DND-41 (cell line): ENCODE measurements around the gene DCLK3.

ENCODE experiments used
- EZH2 ChIP-seq: IDR thresholded peaks from 3 replicates; pipeline ENCODE4 v1.6.1; 2012; ENCODE audit warnings: borderline replicate concordance, low read depth, mild to moderate bottlenecking, moderate library complexity, low read length, inconsistent platforms; ENCODE audit not compliant: severe bottlenecking
- TF ChIP-seq, protein P1 (sequence below): IDR thresholded peaks from 2 replicates; pipeline ENCODE4 v1.5.1; 2012; ENCODE audit warnings: borderline replicate concordance, low read length, moderate library complexity, mild to moderate bottlenecking; ENCODE audit not compliant: poor library complexity, severe bottlenecking; ENCODE audit errors: extremely low read depth

DNA sequence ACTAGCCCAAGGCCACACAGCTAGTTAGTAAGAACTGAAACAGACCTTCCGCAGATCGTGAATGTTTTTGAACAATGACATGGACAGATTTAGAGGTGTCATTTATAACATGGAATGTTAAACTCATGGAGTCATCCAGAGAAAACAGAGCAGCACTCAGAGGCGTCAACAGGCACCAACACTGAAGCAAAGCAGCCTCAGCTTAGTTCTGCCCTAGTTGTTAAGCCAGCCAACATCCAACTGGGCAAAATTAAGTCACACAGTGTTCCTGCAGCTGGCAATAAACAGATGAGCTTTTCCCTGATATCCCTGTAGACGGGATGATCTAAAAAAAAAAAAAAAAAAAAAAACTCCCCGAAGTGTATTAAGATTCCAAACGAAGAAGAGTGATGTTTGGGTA is 13.6 kb downstream of the DCLK3 start:
- no peak for TF ChIP-seq EZH2
- TF ChIP-seq, protein P1, sequence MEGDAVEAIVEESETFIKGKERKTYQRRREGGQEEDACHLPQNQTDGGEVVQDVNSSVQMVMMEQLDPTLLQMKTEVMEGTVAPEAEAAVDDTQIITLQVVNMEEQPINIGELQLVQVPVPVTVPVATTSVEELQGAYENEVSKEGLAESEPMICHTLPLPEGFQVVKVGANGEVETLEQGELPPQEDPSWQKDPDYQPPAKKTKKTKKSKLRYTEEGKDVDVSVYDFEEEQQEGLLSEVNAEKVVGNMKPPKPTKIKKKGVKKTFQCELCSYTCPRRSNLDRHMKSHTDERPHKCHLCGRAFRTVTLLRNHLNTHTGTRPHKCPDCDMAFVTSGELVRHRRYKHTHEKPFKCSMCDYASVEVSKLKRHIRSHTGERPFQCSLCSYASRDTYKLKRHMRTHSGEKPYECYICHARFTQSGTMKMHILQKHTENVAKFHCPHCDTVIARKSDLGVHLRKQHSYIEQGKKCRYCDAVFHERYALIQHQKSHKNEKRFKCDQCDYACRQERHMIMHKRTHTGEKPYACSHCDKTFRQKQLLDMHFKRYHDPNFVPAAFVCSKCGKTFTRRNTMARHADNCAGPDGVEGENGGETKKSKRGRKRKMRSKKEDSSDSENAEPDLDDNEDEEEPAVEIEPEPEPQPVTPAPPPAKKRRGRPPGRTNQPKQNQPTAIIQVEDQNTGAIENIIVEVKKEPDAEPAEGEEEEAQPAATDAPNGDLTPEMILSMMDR = no peak
